Measurements from ENCODE around the gene PMF1.

PMF1 gene

GRCh38 chr1:156236164-156236563, 23.4 kb downstream of the PMF1 start:
- DNase-seq (ENCODE audit: low read depth) = no peak

GRCh38 chr1:156238248-156238647, 25.4 kb downstream of the PMF1 start:
- DNase-seq (ENCODE audit: low read depth) = no peak

DNA sequence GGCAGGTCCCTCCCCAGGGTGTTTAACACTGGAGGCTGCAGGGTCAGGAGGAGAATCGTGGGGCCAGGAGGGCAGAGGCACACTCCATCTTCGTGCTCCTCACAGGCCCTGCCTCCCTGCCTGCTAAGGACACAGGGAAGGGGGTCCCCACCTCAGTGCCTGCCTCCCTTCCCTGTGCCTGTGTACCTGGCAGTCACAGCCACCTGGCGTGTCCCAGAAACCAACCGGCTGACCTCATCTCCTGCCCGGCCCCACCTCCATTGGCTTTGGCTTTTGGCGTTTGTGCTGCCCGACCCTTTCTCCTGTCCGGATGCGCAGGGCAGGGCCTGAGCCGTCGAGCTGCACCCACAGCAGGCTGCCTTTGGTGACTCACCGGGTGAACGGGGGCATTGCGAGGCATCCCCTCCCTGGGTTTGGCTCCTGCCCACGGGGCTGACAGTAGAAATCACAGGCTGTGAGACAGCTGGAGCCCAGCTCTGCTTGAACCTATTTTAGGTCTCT, 28.6 kb downstream of the PMF1 start:
- DNase-seq (ENCODE audit: low read depth) = no peak

- DNase-seq (ENCODE audit: low read depth) = no peak
Observed at GRCh38 chr1:156241926-156242325, 29.1 kb downstream of the PMF1 start, which contains the start of gene BGLAP. TSS of gene BGLAP (plus strand) at chr1:156242184. CDS start at chr1:156242232, 48 bp downstream.

- no peak for DNase-seq (ENCODE audit: low read depth)
Observed at GRCh38 chr1:156242738-156243137, 29.9 kb downstream of the PMF1 start.

DNA sequence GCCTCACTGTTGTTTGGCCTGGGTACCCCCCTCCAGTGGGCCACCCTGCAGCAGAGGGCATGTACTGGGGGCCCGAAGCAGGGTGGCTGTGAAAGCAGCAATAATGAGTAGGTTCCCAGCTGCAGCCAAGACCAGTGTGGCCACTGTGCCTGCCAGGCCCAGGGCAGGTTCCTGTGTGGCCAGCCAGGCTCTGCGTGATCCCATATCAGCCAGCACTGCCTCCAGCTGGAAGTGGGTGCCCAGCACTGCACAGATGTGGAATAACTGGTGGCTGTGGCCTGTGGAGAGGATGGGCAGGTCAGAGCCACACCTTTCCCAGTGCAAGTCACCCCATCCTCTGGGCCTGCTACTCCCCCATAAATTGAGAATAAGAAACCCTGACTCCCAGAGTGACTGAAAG, 31.3 kb downstream of the PMF1 start:
- no peak for DNase-seq (ENCODE audit: low read depth)

- no peak for DNase-seq (ENCODE audit: low read depth)
Observed at GRCh38 chr1:156244712-156245111, 31.9 kb downstream of the PMF1 start.

DNA sequence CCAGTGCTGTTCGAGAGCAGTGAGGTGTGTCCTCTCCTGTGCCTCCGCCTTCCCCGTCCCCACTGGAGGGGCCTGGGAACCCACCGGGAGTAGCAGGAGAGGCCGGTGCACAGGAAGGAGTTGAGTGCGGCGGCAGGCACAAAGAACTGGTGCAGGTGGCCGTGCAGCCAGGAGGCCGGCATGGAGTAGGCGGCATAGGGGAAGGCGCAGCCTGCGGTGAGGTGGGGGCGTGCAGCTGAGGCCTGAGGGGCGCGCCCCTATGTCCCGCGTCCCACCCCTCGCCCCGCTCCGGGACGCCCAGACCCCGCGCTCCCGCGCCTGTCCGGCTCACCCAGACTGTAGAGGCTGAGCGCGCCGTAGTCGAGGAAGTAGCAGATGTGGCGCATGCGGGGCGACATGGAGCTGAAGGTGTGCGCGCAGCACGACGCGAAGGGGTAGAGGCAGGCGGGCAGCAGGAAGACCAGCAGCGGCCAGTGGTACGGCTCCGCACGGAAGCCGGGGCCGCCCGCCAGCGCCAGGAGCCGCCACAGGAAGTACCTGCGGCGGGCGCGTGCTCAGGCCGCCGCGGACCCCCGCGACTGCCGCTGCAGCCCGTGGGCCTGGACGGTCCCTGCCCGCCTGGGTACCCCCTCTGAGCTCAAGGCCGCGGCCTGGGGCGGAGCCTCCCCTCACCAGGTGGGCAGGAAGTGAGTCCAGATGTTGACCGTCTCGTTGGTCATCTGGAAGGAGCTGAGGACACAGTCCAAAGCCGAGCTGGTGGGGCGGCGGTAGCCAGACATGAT, 32.8 kb downstream of the PMF1 start:
- DNase-seq (ENCODE audit: low read depth) = no peak

DNA sequence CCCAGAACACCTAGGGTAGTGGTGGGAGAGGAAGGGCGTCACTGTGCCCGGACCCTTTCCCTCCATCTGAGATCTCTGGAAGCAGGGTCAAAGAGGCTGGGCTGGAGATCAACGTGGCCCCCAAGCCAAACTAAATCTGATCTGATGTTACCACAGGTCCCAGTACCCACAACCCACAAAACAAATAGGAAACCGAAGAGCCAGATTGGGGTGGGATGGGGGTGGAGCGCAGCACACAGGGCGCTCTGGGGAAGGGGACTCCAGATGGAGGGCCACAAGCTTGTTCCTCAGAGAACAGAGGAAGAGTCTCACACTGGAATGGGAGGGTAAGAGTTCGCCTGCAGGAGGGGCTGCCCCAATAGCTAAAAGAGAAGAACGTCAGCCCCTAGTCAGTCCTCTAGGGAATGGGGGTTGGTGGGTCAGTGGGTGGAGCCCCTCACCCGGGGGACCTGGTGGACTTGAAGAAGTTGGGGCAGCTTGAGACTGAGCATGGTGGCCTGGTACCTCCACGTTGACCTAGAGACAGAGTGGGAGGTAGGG, 33.5 kb downstream of the PMF1 start:
- DNase-seq (ENCODE audit: low read depth) = no peak

- DNase-seq (ENCODE audit: low read depth) = no peak
Observed at GRCh38 chr1:156246781-156247459, 34.1 kb downstream of the PMF1 start.

DNA sequence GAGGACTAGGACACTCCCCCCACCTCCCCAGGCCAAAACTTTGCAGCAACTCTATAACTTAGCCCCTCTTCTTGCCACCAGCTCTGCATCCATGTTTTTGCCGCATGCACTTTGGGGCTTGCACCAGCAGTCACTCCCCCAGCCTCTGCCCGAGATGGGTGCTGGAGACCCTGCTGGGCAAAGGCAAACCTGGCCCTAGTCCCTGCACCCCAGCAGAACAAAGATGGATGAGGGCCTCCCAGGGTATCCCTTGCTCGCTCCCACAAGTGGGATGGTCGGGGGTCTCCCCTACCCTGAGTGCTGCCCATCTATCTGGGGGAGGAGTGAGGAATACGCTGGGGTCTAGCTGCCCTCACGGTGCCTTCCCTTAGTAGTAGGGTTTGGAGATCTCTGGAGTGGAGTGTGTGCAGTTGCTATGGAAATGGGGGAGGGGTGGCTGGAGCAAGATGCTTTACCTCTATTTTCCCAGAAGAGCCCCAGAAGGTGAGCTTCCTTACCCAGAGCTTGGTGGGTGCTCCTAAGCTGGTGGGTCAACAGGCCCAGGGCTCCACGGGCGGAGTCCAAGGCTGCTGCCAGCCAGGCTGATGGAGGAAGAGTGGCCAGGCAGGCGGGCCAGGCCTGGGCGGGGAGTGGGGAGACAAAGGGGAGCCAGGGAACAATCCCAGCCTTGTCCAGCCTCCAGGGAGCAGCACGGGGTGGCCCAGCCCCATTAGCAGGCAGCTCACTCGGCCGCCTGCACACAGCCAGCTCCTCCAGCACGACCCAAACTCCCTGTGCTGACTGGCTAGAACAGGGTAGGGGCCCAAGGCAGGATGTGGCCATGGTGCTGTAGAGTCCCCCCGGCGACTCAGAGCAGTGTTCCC, 34.9 kb downstream of the PMF1 start, which contains the start of gene PAQR6:
Gene PAQR6, minus strand, starts transcription at position 597 of the 863 bp plus-strand sequence. CDS start 1,325 bp downstream, outside the sequence.
- DNase-seq (ENCODE audit: low read depth) = no peak

GRCh38 chr1:156248323-156248683, 35.5 kb downstream of the PMF1 start:
- no peak for DNase-seq (ENCODE audit: low read depth)

DNA sequence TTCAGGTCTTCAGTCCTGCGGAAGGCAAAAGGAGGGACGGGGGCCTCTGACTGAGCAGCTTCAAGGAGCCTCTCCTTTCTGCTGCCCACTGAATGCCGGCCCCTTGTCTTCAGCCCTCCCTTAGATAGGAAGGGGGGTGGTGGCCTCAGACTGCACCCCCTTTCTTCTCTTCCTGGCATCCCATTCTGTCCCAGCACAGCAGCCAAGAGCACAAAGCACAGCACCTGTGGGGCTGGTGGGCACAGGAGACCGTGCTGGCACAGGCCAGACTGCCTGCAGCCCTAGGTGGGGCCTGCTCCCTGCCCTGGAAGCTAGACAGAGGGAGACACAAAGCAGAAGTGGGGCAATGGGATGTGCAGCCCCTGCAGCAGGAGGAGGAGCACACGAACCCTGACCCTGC, 36.8 kb downstream of the PMF1 start:
- no peak for DNase-seq (ENCODE audit: low read depth)

DNA sequence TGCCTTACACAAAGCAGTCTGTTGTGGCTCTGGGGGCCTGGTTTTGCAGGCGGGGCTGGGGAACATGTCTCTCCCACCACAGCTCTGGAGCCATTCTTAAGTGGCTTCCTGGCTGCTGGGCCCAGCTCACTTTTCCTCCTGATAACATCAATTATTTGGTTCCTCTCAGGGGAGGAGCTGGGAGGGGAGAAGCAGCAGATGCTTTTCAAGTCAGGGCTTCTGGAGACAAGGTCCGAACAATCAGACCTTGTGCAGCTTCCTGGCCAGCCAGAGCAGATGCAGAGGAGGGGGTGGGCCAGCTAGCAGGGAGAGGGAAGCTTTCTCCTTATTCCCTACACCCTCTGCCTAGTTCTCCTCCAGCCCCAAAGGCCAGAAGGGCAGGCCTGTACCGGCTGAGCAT, 38.7 kb downstream of the PMF1 start:
- no peak for DNase-seq (ENCODE audit: low read depth)

- DNase-seq (ENCODE audit: low read depth) = no peak
Observed at GRCh38 chr1:156253634-156254033, 40.8 kb downstream of the PMF1 start.

- no peak for DNase-seq (ENCODE audit: low read depth)
Observed at GRCh38 chr1:156257711-156258110, 44.9 kb downstream of the PMF1 start.

- no peak for DNase-seq (ENCODE audit: low read depth)
Observed at GRCh38 chr1:156258859-156259258, 46.1 kb downstream of the PMF1 start.

DNA sequence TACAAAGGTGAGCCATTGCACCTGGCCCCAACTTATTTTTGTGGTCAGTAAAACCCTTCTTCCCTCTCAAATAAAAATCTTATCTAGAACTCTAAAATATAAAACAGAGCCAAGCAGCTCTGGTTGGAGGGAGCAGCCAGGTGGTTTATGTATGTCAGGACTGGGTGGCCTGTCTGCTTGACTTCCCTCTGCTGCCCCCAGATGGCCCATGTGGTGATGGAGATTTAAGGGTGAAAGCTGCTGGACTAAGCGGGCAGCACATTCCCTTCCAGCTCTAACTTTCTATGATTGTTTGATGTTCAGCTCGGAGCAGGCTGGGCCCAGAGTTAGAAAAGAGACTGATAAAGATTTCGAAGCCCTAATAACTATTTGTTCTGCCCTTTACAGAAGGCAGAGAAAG, 47.0 kb downstream of the PMF1 start:
- no peak for DNase-seq (ENCODE audit: low read depth)

DNA sequence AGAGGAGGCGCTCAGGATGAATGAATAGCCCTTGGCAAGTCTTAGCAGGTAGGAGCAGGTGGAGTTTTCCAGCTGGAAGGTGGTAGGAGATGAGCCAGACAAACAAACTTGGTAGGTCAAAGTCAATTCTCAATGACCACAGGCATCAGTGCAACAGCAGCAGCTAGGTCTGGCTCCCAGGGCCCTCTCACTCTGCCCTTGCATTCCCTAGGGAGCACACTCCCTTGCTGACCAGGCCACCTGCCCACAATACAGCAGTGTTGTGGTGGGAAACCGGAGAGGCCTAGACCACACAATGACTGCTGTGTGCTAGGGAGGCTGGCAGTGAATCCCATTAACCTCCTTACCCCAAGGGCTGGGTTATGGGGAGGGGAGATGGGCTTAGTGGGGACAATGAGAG, 48.1 kb downstream of the PMF1 start:
- DNase-seq (ENCODE audit: low read depth) = no peak

- DNase-seq (ENCODE audit: low read depth) = no peak
Observed at GRCh38 chr1:156262461-156263287, 49.9 kb downstream of the PMF1 start.

- no peak for DNase-seq (ENCODE audit: low read depth)
Observed at GRCh38 chr1:156263288-156263655, 50.5 kb downstream of the PMF1 start.
